ENCODE measurements around the gene GOLGA3.

GOLGA3 gene

DNA sequence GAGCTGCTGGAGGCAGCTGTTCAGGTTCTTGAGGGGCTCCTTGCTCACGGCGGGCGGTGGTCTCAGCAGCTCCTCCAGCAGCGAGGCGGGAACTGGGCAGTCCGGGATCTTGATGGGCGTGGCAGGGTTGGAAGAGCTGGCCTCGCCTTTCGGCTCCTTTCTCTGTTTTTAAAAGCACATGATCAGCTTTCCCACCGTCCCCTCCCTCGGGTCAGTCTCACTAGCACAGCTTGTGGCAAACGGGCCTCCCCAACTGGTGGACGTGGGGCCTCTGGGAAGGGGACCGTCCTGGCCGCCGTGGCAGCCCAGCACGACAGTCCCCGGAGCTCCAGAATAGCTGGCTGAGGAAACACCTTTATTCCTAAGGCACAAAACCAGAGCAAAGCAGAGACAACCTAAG lies 54.5 kb downstream of the GOLGA3 start:
- H3K27ac Mint-ChIP-seq: no peak overlapping the region
- peaks cover 32% of the 10 kb centered on the region for H3K36me3 Mint-ChIP-seq (ENCODE audit: low read depth)
- TF ChIP-seq, protein P1, sequence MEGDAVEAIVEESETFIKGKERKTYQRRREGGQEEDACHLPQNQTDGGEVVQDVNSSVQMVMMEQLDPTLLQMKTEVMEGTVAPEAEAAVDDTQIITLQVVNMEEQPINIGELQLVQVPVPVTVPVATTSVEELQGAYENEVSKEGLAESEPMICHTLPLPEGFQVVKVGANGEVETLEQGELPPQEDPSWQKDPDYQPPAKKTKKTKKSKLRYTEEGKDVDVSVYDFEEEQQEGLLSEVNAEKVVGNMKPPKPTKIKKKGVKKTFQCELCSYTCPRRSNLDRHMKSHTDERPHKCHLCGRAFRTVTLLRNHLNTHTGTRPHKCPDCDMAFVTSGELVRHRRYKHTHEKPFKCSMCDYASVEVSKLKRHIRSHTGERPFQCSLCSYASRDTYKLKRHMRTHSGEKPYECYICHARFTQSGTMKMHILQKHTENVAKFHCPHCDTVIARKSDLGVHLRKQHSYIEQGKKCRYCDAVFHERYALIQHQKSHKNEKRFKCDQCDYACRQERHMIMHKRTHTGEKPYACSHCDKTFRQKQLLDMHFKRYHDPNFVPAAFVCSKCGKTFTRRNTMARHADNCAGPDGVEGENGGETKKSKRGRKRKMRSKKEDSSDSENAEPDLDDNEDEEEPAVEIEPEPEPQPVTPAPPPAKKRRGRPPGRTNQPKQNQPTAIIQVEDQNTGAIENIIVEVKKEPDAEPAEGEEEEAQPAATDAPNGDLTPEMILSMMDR (IDR thresholded peaks at IDR 0.05; ENCODE audit: unreplicated experiment in 3 of 3): no peak
- no peak overlapping the region for H3K4me3 Mint-ChIP-seq
- H3K4me1 Mint-ChIP-seq: peaks cover 15% of the 10 kb centered on the region
- no peaks in the 10 kb centered on the region for H3K27me3 Mint-ChIP-seq (ENCODE audit: low read depth)
- H3K9me3 Mint-ChIP-seq: no peaks in the 10 kb centered on the region

DNA sequence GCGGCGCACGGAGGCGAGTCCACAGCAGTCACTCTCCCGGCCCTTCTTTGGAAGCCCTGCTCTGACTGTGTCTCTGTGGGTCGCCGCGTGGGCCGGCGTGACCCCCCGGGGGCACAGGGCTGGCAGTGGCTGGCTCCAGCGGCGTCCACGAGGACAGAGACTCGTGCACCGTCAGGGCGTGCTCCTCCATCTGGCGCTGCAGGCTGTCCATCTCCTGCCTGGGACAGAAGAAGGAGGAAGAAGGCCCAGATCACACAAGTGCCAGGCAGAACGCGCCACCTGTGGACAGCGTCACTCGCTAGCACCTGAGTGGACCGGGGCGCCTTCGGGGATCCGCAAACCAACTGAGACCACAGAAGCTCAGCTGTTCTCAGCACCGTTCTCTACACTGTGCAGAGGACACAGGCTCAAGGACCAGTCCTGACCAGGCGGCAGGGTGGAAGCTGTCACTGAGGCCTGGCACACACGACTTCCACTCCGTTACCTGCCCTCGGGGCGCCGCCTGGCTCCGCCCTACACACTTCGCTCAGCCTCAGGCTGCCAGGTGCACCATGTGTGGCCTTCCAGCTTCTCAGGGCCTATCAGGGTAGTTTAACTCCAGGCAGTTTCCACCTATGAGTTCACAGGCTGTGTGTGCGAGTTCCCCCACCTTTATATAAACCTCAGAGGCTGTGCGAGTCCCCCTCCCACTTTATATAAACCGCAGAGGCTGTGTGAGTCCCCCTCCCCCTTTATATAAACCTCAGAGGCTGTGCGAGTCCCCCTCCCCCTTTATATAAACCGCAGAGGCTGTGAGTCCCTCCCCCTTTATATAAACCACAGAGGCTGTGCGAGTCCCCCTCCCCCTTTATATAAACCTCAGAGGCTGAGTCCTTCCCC lies 55.4 kb downstream of the GOLGA3 start:
- H3K36me3 Mint-ChIP-seq (ENCODE audit: low read depth): peaks cover 38% of the 10 kb centered on the region

DNA sequence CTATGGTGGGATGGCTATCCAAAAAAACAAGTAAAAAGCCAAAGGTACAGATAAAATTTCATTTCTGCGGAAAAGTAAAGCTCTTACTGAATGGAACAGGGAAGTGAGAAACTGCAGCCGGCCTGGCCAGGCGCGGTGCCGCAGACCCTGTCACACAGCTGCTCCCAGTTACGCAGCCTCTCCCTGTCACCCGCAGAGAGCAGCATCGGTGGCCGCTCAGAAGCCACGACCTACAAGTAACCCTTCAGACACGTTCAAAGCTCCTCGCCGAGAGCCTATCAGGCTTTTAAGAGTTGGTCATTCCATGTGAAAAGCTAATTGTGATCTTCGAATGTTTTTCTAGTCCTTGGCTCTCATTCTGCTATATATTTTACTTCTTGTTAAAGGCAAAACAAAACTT lies 56.1 kb downstream of the GOLGA3 start:
- no peak overlapping the region for H3K27ac Mint-ChIP-seq

More for the DNA sequence above, 55.4 kb downstream of the GOLGA3 start:
- no peaks in the 10 kb centered on the region for H3K9me3 Mint-ChIP-seq
- no peak overlapping the region for H3K27ac Mint-ChIP-seq
- TF ChIP-seq, protein P1 (IDR thresholded peaks at IDR 0.05; ENCODE audit: unreplicated experiment in 3 of 3): no peak
- no peaks in the 10 kb centered on the region for H3K27me3 Mint-ChIP-seq (ENCODE audit: low read depth)
- H3K4me3 Mint-ChIP-seq: no peak overlapping the region
- peaks cover 18% of the 10 kb centered on the region for H3K4me1 Mint-ChIP-seq

DNA sequence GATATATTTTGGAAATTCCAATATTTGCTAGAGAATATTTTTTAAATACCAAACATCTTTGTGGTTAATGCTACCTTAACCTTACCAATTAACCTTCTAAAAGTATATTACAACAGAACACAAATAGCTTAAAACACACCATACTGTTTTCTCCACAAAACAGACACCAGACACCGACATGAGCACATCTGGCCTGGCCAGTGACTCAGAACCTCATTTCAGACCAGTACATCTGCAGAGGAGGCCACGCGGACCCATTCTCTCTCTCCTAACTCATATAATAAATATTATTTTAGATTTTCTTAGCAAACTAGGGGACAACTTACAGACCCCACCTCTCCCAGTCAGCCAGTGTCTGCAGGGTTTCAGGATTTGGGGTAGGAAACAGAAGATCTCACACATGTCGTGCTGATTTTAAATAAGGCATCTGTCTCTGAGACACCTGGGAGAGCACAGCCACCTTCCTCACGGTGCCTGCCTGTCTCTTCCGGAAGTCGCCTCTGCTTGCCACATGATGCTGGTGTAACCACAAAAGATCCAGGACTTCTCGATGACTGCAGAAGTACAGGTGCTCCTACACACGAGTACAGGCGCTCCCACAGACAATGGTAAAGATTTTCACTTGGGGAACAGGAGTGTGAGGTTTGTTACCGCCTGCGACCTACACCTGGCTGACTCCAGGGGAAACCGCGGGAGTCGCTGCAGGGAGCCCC lies 57.4 kb downstream of the GOLGA3 start:
- H3K27me3 Mint-ChIP-seq (ENCODE audit: low read depth): peaks cover 3% of the 10 kb centered on the region
- H3K36me3 Mint-ChIP-seq (ENCODE audit: low read depth): peaks cover 30% of the 10 kb centered on the region
- no peaks in the 10 kb centered on the region for H3K9me3 Mint-ChIP-seq
- no peak overlapping the region for H3K27ac Mint-ChIP-seq
- TF ChIP-seq, protein P1 (IDR thresholded peaks at IDR 0.05; ENCODE audit: unreplicated experiment in 3 of 3): no peak
- H3K4me1 Mint-ChIP-seq: peaks cover 15% of the 10 kb centered on the region
- no peak overlapping the region for H3K4me3 Mint-ChIP-seq

More for the DNA sequence above, 56.1 kb downstream of the GOLGA3 start:
- Mint-ChIP-seq H3K27me3 (ENCODE audit: low read depth) (peaks cover 1% of the 10 kb centered on the region), H3K9me3 (no peaks in the 10 kb centered on the region), H3K4me3 (no peak overlapping the region), H3K36me3 (ENCODE audit: low read depth) (peaks cover 39% of the 10 kb centered on the region), H3K4me1 (peaks cover 22% of the 10 kb centered on the region)
- TF ChIP-seq, protein P1 (IDR thresholded peaks at IDR 0.05; ENCODE audit: unreplicated experiment in 3 of 3): no peak

DNA sequence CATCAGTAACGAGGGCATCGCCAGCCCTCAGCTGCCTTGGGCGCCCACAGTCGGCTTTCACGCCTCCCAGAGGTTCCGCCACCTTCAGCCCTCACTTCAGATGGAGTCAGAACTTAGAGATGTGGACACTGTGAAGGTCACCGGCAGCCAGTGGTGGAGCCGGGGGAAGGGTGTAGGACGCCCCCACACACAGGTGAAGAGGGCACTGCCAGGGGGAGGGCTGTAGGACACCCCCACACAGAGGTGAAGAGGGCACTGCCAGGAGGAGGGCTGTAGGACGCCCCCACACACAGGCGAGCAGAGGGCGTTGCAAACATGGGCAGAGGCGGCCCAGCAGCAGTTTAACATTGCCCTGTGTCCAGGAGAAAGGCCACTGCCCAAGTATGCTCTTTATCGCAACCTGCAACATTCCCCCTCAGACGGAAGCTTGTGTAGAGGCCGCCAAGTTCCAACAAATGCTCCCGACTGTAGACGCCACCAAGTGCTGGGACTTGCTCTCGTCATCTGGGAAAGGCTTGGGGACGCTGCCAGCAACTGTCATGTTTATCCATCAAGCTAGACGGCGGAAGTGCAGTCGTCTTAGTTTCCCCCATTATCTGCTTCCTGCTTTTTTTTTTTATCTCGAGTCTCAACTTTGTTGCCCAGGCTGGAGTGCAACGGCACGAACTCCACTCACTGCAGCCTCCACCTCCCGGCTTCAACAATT lies 62.1 kb downstream of the GOLGA3 start:
- peaks cover 3% of the 10 kb centered on the region for H3K27me3 Mint-ChIP-seq (ENCODE audit: low read depth)
- H3K4me3 Mint-ChIP-seq: peak overlapping the region; percentile 25 to 40 (median 25)
- TF ChIP-seq, protein P1 (IDR thresholded peaks at IDR 0.05; ENCODE audit: unreplicated experiment in 3 of 3): no peak
- peak overlapping the region; percentile 31 to 54 (median 44) for H3K27ac Mint-ChIP-seq
- H3K4me1 Mint-ChIP-seq: peaks cover 14% of the 10 kb centered on the region
- H3K36me3 Mint-ChIP-seq (ENCODE audit: low read depth): peaks cover 13% of the 10 kb centered on the region
- H3K9me3 Mint-ChIP-seq: no peaks in the 10 kb centered on the region
